ENCODE measurements around the gene GAPDH. TPM values are rescaled to one million over a fixed set of nuclear protein-coding genes. Genes with fewer than 3 reads are reported as not detected.

The GAPDH gene
- total and polyA plus RNA-seq, 2 donors (not counting 1 experiment from before 2014, with no cell fraction given): 499 to 951 TPM

DNA sequence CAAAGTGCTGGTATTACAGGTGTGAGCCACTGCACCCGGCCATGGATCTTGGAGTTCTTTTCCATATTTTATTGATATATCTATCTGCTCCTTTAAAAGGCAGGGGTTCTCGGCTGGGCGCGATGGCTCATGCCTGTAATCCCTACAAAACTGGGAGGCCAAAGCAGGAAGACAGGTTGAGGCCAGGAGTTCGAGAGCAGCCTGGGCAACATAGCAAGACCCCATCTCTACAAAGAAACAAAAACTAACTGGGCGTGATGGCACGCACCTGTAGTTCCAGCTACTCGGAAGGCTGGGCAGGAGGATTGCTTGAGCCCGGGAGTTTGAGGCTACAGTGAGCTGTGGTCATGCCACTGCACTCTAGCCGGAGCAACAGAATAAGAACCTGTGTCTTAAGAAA is 12.1 kb upstream of the GAPDH start:
- TF ChIP-seq CTCF (IDR thresholded peaks at IDR 0.05): no peak
- TF ChIP-seq EZH2 (IDR thresholded peaks at IDR 0.05; ENCODE audit: borderline replicate concordance, insufficient read depth, low read depth, low read length, poor library complexity, severe bottlenecking): no peak
- Histone ChIP-seq H3K27me3 (replicated peaks in 1 of 4; ENCODE audit: control extremely low read depth in 1 of 4, control insufficient read depth in 3 of 4, insufficient read depth in 4 of 4, low read length in 3 of 4) (no peaks in the 10 kb centered on the region), H3K27ac (ENCODE audit: low read length in 2 of 2) (no peak overlapping the region), H3K9ac (ENCODE audit: low read length) (no peak overlapping the region), H2AFZ (ENCODE audit: insufficient read depth, low read depth, low read length, poor library complexity, severe bottlenecking) (no peak overlapping the region), H3K4me1 (ENCODE audit: control insufficient read depth in 2 of 2, insufficient read depth in 2 of 2, low read length in 2 of 2) (no peaks in the 10 kb centered on the region), H3K36me3 (replicated peaks in 1 of 2; ENCODE audit: control extremely low read depth in 1 of 2, control insufficient read depth in 1 of 2, extremely low read depth in 1 of 2, insufficient read depth in 2 of 2, low read length in 1 of 2) (peaks cover 9 to 87% of the 10 kb centered on the region in 2 experiments), H3K79me2 (ENCODE audit: control insufficient read depth, insufficient read depth, low read length) (no peaks in the 10 kb centered on the region), H4K20me1 (ENCODE audit: control insufficient read depth, insufficient read depth, low read length, poor library complexity, severe bottlenecking) (no peaks in the 10 kb centered on the region), H3K4me3 (ENCODE audit: control extremely low read depth in 1 of 5, extremely low read depth in 1 of 5, insufficient read depth in 1 of 5, low read depth in 2 of 5, low read length in 4 of 5) (no peak overlapping the region), H3K9me3 (ENCODE audit: control extremely low read depth in 1 of 3, control insufficient read depth in 2 of 3, insufficient read depth in 1 of 3, low read length in 2 of 3) (no peaks in the 10 kb centered on the region), H3K4me2 (replicated peaks; ENCODE audit: low read depth, low read length, poor library complexity, severe bottlenecking) (no peak overlapping the region)
- intact Hi-C loops (cut with micrococcal nuclease): no loop called here
- Mint-ChIP-seq H3K27me3 (no peaks in the 10 kb centered on the region), H3K4me3 (no peak overlapping the region), H3K9me3 (ENCODE audit: insufficient read depth) (no peaks in the 10 kb centered on the region), H3K27ac (no peak overlapping the region), H3K4me1 (no peaks in the 10 kb centered on the region)
- DNase-seq (no peak), ATAC-seq (ENCODE audit: low read depth) (no peak)
- CTCF ChIA-PET: interaction anchor here (0.7 kb wide), 1 partner anchor 16 kb away, joined by 3 read pairs; no protein-coding TSS in a partner anchor
- POLR2A ChIA-PET: interaction anchor here (0.7 kb wide), 1 partner anchor 83 kb away, joined by 3 read pairs; no protein-coding TSS in a partner anchor
- 80% methylated on average over 5 of the region's 10 CpGs for WGBS (ENCODE audit: insufficient coverage)

GRCh38 chr12:6523708-6524107 is 10.6 kb upstream of the GAPDH start:
- DNase-seq (no peak), ATAC-seq (ENCODE audit: low read depth) (no peak)
- H3K9ac ChIP-seq (ENCODE audit: low read length): no peak overlapping the region
- H3K27ac ChIP-seq (ENCODE audit: low read length in 2 of 2): no peak overlapping the region
- H3K27me3 Mint-ChIP-seq: no peaks in the 10 kb centered on the region
- H3K27ac Mint-ChIP-seq: no peak overlapping the region
- no peak overlapping the region for H3K4me3 ChIP-seq (ENCODE audit: control extremely low read depth in 1 of 5, extremely low read depth in 1 of 5, insufficient read depth in 1 of 5, low read depth in 2 of 5, low read length in 4 of 5)
- H3K4me1 Mint-ChIP-seq: no peaks in the 10 kb centered on the region
- no peaks in the 10 kb centered on the region for H3K79me2 ChIP-seq (ENCODE audit: control insufficient read depth, insufficient read depth, low read length)
- TF ChIP-seq EZH2 (IDR thresholded peaks at IDR 0.05; ENCODE audit: borderline replicate concordance, insufficient read depth, low read depth, low read length, poor library complexity, severe bottlenecking): no peak
- TF ChIP-seq CTCF (IDR thresholded peaks at IDR 0.05): no peak
- no peaks in the 10 kb centered on the region for H4K20me1 ChIP-seq (ENCODE audit: control insufficient read depth, insufficient read depth, low read length, poor library complexity, severe bottlenecking)
- H3K27me3 ChIP-seq (replicated peaks in 1 of 4; ENCODE audit: control extremely low read depth in 1 of 4, control insufficient read depth in 3 of 4, insufficient read depth in 4 of 4, low read length in 3 of 4): no peaks in the 10 kb centered on the region
- H3K9me3 ChIP-seq (ENCODE audit: control extremely low read depth in 1 of 3, control insufficient read depth in 2 of 3, insufficient read depth in 1 of 3, low read length in 2 of 3): no peaks in the 10 kb centered on the region
- H3K9me3 Mint-ChIP-seq (ENCODE audit: insufficient read depth): no peaks in the 10 kb centered on the region
- ChIA-PET CTCF (interaction anchor here (1.0 to 1.3 kb wide), 2 partner anchors 9 to 15 kb away, joined by 3 to 4 read pairs; no protein-coding TSS in a partner anchor), POLR2A (no interaction called here)
- peaks cover 9 to 91% of the 10 kb centered on the region in 2 experiments for H3K36me3 ChIP-seq (replicated peaks in 1 of 2; ENCODE audit: control extremely low read depth in 1 of 2, control insufficient read depth in 1 of 2, extremely low read depth in 1 of 2, insufficient read depth in 2 of 2, low read length in 1 of 2)
- no peaks in the 10 kb centered on the region for H3K4me1 ChIP-seq (ENCODE audit: control insufficient read depth in 2 of 2, insufficient read depth in 2 of 2, low read length in 2 of 2)
- H3K4me2 ChIP-seq (replicated peaks; ENCODE audit: low read depth, low read length, poor library complexity, severe bottlenecking): no peak overlapping the region
- no peak overlapping the region for H3K4me3 Mint-ChIP-seq
- no CpG with 5 or more reads among the region's 3 CpGs for WGBS (ENCODE audit: insufficient coverage)
- intact Hi-C loops (cut with micrococcal nuclease): no loop called here
- no peak overlapping the region for H2AFZ ChIP-seq (ENCODE audit: insufficient read depth, low read depth, low read length, poor library complexity, severe bottlenecking)

All from B cell (primary cell).